HEK293 (cell line): Measurements from ENCODE around the gene MTCH1.

Experiments used
- CTCF ChIA-PET: fragments of 350-600 bp; formaldehyde crosslinking; extraction: SDS; loops from one replicate; lab custom pipeline; 2021; ENCODE audit warnings: antibody characterized with exemption; lab: Yijun Ruan, JAX
- POLR2A ChIA-PET: fragments of 300-600 bp; formaldehyde crosslinking; extraction: SDS; loops from one replicate; lab custom pipeline; 2020; ENCODE audit warnings: antibody characterized with exemption, inconsistent platforms; lab: Yijun Ruan, JAX
- H3K27ac ChIP-seq: fragments of 200-500 bp; sonication (Bioruptor generic); 2 replicates; pipeline ENCODE4 v1.5.1; 2014; ENCODE audit warnings: low read depth, low read length, control low read depth, inconsistent platforms; ENCODE audit errors: extremely low read depth
- H3K36me3 ChIP-seq, 2 experiments: fragments of 200-500 bp in 1 of 2; sonication (Bioruptor generic) in 1 of 2; 1 replicate in 1 of 2; 2 replicates in 1 of 2; pipeline ENCODE4 v1.5.1; 2014 to 2017; ENCODE audit warnings: inconsistent platforms in 2 of 2, low read length in 2 of 2; ENCODE audit not compliant: control insufficient read depth in 2 of 2, insufficient read depth in 1 of 2
- H3K4me1 ChIP-seq: fragments of 200-500 bp; sonication (Bioruptor generic); 2 replicates; pipeline ENCODE4 v1.5.1; 2014; ENCODE audit warnings: mild to moderate bottlenecking, low read length, inconsistent platforms; ENCODE audit not compliant: control insufficient read depth, insufficient read depth
- H3K4me3 ChIP-seq: 2 replicates; pipeline ENCODE4 v1.5.1; 2011; ENCODE audit warnings: low read depth, mild to moderate bottlenecking, control low read depth, low read length, moderate library complexity
- H3K9me3 ChIP-seq: fragments of 200-500 bp; sonication (Bioruptor generic); 2 replicates; pipeline ENCODE4 v1.5.1; 2014; ENCODE audit warnings: low read depth, low read length, inconsistent platforms; ENCODE audit not compliant: control insufficient read depth, insufficient read depth
- BCL11A ChIP-seq: fragments of 450-650 bp; formaldehyde crosslinking; IDR thresholded peaks from 2 replicates; pipeline ENCODE4 v1.5.1; 2016; ENCODE audit warnings: low read depth, missing biosample characterization, missing genetic modification characterization
- HOXC10 ChIP-seq: sonication (generic); formaldehyde crosslinking; IDR thresholded peaks from 2 replicates; pipeline ENCODE4 v1.8.1; 2023; ENCODE audit warnings: mild to moderate bottlenecking, missing genetic modification reagents
- OSR2 ChIP-seq: fragments of 450-650 bp; formaldehyde crosslinking; IDR thresholded peaks from 2 replicates; pipeline ENCODE4 v1.5.1; 2016; ENCODE audit warnings: missing biosample characterization, missing genetic modification characterization
- RBAK ChIP-seq: fragments of 450-650 bp; formaldehyde crosslinking; IDR thresholded peaks from 2 replicates; pipeline ENCODE4 v1.5.1; 2016; ENCODE audit warnings: missing biosample characterization, missing genetic modification characterization
- WT1 ChIP-seq: fragments of 450-650 bp; formaldehyde crosslinking; IDR thresholded peaks from 2 replicates; pipeline ENCODE4 v1.5.1; 2016; ENCODE audit warnings: missing biosample characterization, missing genetic modification characterization
- ZFHX2 ChIP-seq: fragments of 450-650 bp; formaldehyde crosslinking; conservative IDR thresholded peaks from 2 replicates; pipeline ENCODE4 v1.5.1; 2016; ENCODE audit warnings: missing biosample characterization, missing genetic modification characterization
- ZNF140 ChIP-seq: fragments of 450-650 bp; formaldehyde crosslinking; IDR thresholded peaks from 2 replicates; pipeline ENCODE4 v1.5.1; 2016; ENCODE audit warnings: missing biosample characterization, missing genetic modification characterization
- ZNF169 ChIP-seq: fragments of 450-650 bp; formaldehyde crosslinking; IDR thresholded peaks from 2 replicates; pipeline ENCODE4 v1.5.1; 2016; ENCODE audit warnings: missing biosample characterization, missing genetic modification characterization
- ZNF239 ChIP-seq: fragments of 450-650 bp; formaldehyde crosslinking; IDR thresholded peaks from 2 replicates; pipeline ENCODE4 v1.5.1; 2016; ENCODE audit warnings: missing biosample characterization, missing genetic modification characterization
- ZNF366 ChIP-seq: fragments of 450-650 bp; formaldehyde crosslinking; conservative IDR thresholded peaks from 2 replicates; pipeline ENCODE4 v1.5.1; 2016; ENCODE audit warnings: missing biosample characterization, missing genetic modification characterization
- ZNF670 ChIP-seq: fragments of 450-650 bp; formaldehyde crosslinking; IDR thresholded peaks from 2 replicates; pipeline ENCODE4 v1.5.1; 2016; ENCODE audit warnings: missing biosample characterization, missing genetic modification characterization, low read depth
- ZNF701 ChIP-seq: fragments of 450-650 bp; formaldehyde crosslinking; IDR thresholded peaks from 2 replicates; pipeline ENCODE4 v1.5.1; 2016; ENCODE audit warnings: missing biosample characterization, missing genetic modification characterization
- ZNF776 ChIP-seq: fragments of 450-650 bp; formaldehyde crosslinking; IDR thresholded peaks from 2 replicates; pipeline ENCODE4 v1.5.0; 2017; ENCODE audit warnings: missing biosample characterization, missing genetic modification characterization, borderline replicate concordance
- TF ChIP-seq, protein P1 (sequence below): fragments of 450-650 bp; formaldehyde crosslinking; conservative IDR thresholded peaks from 2 replicates; pipeline ENCODE4 v1.5.1; 2016; ENCODE audit warnings: low read depth, missing biosample characterization, missing genetic modification characterization
- TF ChIP-seq, protein P2 (sequence below): fragments of 450-650 bp; formaldehyde crosslinking; IDR thresholded peaks from 2 replicates; pipeline ENCODE4 v1.5.1; 2016; ENCODE audit warnings: missing biosample characterization, missing genetic modification characterization
- TF ChIP-seq, protein P3 (sequence below): fragments of 450-650 bp; formaldehyde crosslinking; IDR thresholded peaks from 2 replicates; pipeline ENCODE4 v1.5.1; 2017; ENCODE audit warnings: missing biosample characterization, missing genetic modification characterization
- TF ChIP-seq, protein P4 (sequence below): IDR thresholded peaks from 2 replicates; pipeline ENCODE4 v1.6.1; 2011; ENCODE audit warnings: mild to moderate bottlenecking, low read depth, low read length, borderline replicate concordance
- TF ChIP-seq, protein P5 (sequence below): fragments of 450-650 bp; IDR thresholded peaks from 2 replicates; pipeline ENCODE4 v1.5.1; 2018; ENCODE audit warnings: missing biosample characterization, missing genetic modification characterization

MTCH1 gene

DNA sequence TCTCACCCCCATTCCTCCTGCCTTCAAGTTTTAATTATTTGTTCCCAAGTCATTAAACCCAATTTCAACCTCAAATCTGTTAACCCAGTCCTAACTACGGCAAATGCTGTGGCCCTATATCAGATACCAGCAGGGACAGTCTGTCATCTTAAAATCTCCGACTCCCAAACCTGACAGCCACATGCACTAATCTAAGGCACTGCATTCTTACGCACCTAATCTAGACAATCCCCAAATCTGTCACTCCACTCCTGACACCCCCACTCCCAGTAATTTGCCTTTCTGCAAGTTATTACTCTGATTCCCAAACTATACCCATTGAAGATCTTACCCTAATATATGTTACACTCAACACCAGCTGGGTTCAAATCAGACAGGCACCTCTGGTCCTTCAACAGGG lies 2.5 kb downstream of the MTCH1 start:
- Histone ChIP-seq H3K4me3 (no peak overlapping the region), H3K9me3 (no peaks in the 10 kb centered on the region), H3K4me1 (peaks cover 14% of the 10 kb centered on the region), H3K27ac (no peak overlapping the region), H3K36me3 (peaks cover 0 to 37% of the 10 kb centered on the region in 2 experiments; a peak in 2 of 3 replicates)
- ChIA-PET POLR2A (no interaction called here), CTCF (interaction anchor here (4.6 to 5.1 kb wide), 2 partner anchors 35 kb away, joined by 37 to 41 read pairs; no protein-coding TSS in a partner anchor)
- TF ChIP-seq ZNF140 (tag by site-specific recombination) (no peak), OSR2 (tag by site-specific recombination) (no peak), WT1 (tag by site-specific recombination) (no peak), ZNF776 (tag by site-specific recombination) (no peak), ZNF670 (no peak), ZNF366 (tag by site-specific recombination) (no peak), ZNF169 (no peak), HOXC10 (no peak), RBAK (tag by site-specific recombination) (no peak), ZFHX2 (no peak), ZNF701 (tag by site-specific recombination) (no peak), BCL11A (tag by site-specific recombination) (no peak), ZNF239 (tag by site-specific recombination) (no peak)
- TF ChIP-seq, protein P1, sequence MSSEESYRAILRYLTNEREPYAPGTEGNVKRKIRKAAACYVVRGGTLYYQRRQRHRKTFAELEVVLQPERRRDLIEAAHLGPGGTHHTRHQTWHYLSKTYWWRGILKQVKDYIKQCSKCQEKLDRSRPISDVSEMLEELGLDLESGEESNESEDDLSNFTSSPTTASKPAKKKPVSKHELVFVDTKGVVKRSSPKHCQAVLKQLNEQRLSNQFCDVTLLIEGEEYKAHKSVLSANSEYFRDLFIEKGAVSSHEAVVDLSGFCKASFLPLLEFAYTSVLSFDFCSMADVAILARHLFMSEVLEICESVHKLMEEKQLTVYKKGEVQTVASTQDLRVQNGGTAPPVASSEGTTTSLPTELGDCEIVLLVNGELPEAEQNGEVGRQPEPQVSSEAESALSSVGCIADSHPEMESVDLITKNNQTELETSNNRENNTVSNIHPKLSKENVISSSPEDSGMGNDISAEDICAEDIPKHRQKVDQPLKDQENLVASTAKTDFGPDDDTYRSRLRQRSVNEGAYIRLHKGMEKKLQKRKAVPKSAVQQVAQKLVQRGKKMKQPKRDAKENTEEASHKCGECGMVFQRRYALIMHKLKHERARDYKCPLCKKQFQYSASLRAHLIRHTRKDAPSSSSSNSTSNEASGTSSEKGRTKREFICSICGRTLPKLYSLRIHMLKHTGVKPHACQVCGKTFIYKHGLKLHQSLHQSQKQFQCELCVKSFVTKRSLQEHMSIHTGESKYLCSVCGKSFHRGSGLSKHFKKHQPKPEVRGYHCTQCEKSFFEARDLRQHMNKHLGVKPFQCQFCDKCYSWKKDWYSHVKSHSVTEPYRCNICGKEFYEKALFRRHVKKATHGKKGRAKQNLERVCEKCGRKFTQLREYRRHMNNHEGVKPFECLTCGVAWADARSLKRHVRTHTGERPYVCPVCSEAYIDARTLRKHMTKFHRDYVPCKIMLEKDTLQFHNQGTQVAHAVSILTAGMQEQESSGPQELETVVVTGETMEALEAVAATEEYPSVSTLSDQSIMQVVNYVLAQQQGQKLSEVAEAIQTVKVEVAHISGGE (tag by site-specific recombination), result no peak
- TF ChIP-seq, protein P2, sequence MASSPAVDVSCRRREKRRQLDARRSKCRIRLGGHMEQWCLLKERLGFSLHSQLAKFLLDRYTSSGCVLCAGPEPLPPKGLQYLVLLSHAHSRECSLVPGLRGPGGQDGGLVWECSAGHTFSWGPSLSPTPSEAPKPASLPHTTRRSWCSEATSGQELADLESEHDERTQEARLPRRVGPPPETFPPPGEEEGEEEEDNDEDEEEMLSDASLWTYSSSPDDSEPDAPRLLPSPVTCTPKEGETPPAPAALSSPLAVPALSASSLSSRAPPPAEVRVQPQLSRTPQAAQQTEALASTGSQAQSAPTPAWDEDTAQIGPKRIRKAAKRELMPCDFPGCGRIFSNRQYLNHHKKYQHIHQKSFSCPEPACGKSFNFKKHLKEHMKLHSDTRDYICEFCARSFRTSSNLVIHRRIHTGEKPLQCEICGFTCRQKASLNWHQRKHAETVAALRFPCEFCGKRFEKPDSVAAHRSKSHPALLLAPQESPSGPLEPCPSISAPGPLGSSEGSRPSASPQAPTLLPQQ (tag by site-specific recombination), result no peak
- TF ChIP-seq, protein P3, sequence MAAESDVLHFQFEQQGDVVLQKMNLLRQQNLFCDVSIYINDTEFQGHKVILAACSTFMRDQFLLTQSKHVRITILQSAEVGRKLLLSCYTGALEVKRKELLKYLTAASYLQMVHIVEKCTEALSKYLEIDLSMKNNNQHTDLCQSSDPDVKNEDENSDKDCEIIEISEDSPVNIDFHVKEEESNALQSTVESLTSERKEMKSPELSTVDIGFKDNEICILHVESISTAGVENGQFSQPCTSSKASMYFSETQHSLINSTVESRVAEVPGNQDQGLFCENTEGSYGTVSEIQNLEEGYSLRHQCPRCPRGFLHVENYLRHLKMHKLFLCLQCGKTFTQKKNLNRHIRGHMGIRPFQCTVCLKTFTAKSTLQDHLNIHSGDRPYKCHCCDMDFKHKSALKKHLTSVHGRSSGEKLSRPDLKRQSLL (tag by site-specific recombination), result no peak
- TF ChIP-seq, protein P4, sequence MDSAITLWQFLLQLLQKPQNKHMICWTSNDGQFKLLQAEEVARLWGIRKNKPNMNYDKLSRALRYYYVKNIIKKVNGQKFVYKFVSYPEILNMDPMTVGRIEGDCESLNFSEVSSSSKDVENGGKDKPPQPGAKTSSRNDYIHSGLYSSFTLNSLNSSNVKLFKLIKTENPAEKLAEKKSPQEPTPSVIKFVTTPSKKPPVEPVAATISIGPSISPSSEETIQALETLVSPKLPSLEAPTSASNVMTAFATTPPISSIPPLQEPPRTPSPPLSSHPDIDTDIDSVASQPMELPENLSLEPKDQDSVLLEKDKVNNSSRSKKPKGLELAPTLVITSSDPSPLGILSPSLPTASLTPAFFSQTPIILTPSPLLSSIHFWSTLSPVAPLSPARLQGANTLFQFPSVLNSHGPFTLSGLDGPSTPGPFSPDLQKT, result no peak
- TF ChIP-seq, protein P5, sequence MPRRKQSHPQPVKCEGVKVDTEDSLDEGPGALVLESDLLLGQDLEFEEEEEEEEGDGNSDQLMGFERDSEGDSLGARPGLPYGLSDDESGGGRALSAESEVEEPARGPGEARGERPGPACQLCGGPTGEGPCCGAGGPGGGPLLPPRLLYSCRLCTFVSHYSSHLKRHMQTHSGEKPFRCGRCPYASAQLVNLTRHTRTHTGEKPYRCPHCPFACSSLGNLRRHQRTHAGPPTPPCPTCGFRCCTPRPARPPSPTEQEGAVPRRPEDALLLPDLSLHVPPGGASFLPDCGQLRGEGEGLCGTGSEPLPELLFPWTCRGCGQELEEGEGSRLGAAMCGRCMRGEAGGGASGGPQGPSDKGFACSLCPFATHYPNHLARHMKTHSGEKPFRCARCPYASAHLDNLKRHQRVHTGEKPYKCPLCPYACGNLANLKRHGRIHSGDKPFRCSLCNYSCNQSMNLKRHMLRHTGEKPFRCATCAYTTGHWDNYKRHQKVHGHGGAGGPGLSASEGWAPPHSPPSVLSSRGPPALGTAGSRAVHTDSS (tag by site-specific recombination), result no peak
